Activated T-cell treated with anti-CD3 and anti-CD28 coated beads, Interleukin-2, amount 50 U/mL, for 72 hours (primary cell): Measurements from ENCODE around the gene PCBP4. TPM values are rescaled to one million over a fixed set of nuclear protein-coding genes. Genes with fewer than 3 reads are reported as not detected.

Experiments
- total RNA-seq, 2 donors: library from RNA; stranded (reverse); gene quantifications; one replicate each; pipeline ENCODE4 v1.2.3, GENCODE V29; 2022

The PCBP4 gene
- total RNA-seq, 2 donors from 2014 or later, result 23.3 to 27.4 TPM

Other genes with a start within 250 kb of the PCBP4 start
- gene IQCF6, start 188.2 kb downstream of the PCBP4 start, total RNA-seq, result not detected
- not detected for gene IQCF2, start 105.8 kb downstream of the PCBP4 start, total RNA-seq
- gene IQCF5, start 91.9 kb downstream of the PCBP4 start, total RNA-seq, result not detected
- not detected for gene IQCF1, start 64.1 kb downstream of the PCBP4 start, total RNA-seq
- gene RRP9, start 25.6 kb downstream of the PCBP4 start, total RNA-seq, result 10 to 100 TPM; 17.9 to 27.7 TPM
- gene PARP3, start 25.1 kb downstream of the PCBP4 start, total RNA-seq, result 10 to 100 TPM; 22.9 to 27.1 TPM
- under 1 TPM in 1 of 2 donors, not detected in 1; 0.10 TPM for gene GPR62, start 12.1 kb downstream of the PCBP4 start, total RNA-seq
- gene ABHD14B, start 6.6 kb upstream of the PCBP4 start, total RNA-seq, result 10 to 100 TPM; 52.5 to 54.6 TPM
- 1 to 10 TPM; 6.6 to 8.9 TPM for gene ABHD14A, start 7.6 kb upstream of the PCBP4 start, total RNA-seq
- gene ACY1, start 16.1 kb upstream of the PCBP4 start, total RNA-seq, result 10 to 100 TPM; 30.2 to 42.4 TPM
- 1,000 to 10,000 TPM; 1,676 to 1,838 TPM for gene RPL29, start 28.4 kb upstream of the PCBP4 start, total RNA-seq
- 10 to 100 TPM; 12.8 to 15.7 TPM for gene DUSP7, start 89.1 kb upstream of the PCBP4 start, total RNA-seq
- gene POC1A, start 187.0 kb upstream of the PCBP4 start, total RNA-seq, result 10 to 100 TPM; 28.6 to 39.0 TPM
- 10 to 100 TPM; 62.7 to 63.6 TPM for gene ALAS1, start 230.7 kb upstream of the PCBP4 start, total RNA-seq